Neural crest cell (in vitro differentiated cells): Measurements from ENCODE around the gene CNPY1. TPM values are rescaled to one million over a fixed set of nuclear protein-coding genes. Genes with fewer than 3 reads are reported as not detected.

Source experiments
- DNase-seq: peaks from one replicate; pipeline ENCODE4 v3.0.0; 2021; ENCODE audit warnings: low read depth, mixed read lengths, low spot score
- H3K27ac Mint-ChIP-seq: one replicate; pipeline ENCODE4 v1.8.0; 2021; ENCODE audit warnings: mild to moderate bottlenecking, mixed read lengths; ENCODE audit not compliant: unreplicated experiment
- H3K27me3 Mint-ChIP-seq: 2 replicates; pipeline ENCODE4 v1.8.0; 2021; ENCODE audit warnings: low read depth, mild to moderate bottlenecking, mixed read lengths
- H3K36me3 Mint-ChIP-seq: 2 replicates; pipeline ENCODE4 v1.8.0; 2021; ENCODE audit warnings: low read depth, mild to moderate bottlenecking, mixed read lengths
- H3K4me1 Mint-ChIP-seq: 2 replicates; pipeline ENCODE4 v1.8.0; 2021; ENCODE audit warnings: mixed read lengths
- H3K4me3 Mint-ChIP-seq: one replicate; pipeline ENCODE4 v1.8.0; 2021; ENCODE audit warnings: mild to moderate bottlenecking, mixed read lengths
- H3K9me3 Mint-ChIP-seq: 2 replicates; pipeline ENCODE4 v1.8.0; 2021; ENCODE audit warnings: mixed read lengths
- total RNA-seq: library from RNA; stranded (reverse); gene quantifications from 2 replicates; pipeline ENCODE4 v1.2.1, GENCODE V29; 2021
- TF ChIP-seq, protein P1 (sequence below): fragments of 200-600 bp; sonication (generic); conservative IDR thresholded peaks from 2 replicates; pipeline ENCODE4 v1.5.0; 2021; ENCODE audit warnings: antibody characterized with exemption, mild to moderate bottlenecking

CNPY1 gene
- total RNA-seq, 1 donor from 2014 or later: 2.4 TPM

GRCh38 chr7:155581954-155582353 is 35.6 kb upstream of the CNPY1 start:
- no peaks in the 10 kb centered on the region for H3K9me3 Mint-ChIP-seq
- no peaks in the 10 kb centered on the region for H3K36me3 Mint-ChIP-seq
- TF ChIP-seq, protein P1, sequence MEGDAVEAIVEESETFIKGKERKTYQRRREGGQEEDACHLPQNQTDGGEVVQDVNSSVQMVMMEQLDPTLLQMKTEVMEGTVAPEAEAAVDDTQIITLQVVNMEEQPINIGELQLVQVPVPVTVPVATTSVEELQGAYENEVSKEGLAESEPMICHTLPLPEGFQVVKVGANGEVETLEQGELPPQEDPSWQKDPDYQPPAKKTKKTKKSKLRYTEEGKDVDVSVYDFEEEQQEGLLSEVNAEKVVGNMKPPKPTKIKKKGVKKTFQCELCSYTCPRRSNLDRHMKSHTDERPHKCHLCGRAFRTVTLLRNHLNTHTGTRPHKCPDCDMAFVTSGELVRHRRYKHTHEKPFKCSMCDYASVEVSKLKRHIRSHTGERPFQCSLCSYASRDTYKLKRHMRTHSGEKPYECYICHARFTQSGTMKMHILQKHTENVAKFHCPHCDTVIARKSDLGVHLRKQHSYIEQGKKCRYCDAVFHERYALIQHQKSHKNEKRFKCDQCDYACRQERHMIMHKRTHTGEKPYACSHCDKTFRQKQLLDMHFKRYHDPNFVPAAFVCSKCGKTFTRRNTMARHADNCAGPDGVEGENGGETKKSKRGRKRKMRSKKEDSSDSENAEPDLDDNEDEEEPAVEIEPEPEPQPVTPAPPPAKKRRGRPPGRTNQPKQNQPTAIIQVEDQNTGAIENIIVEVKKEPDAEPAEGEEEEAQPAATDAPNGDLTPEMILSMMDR: no peak
- H3K4me1 Mint-ChIP-seq: no peaks in the 10 kb centered on the region
- no peak overlapping the region for H3K27ac Mint-ChIP-seq
- H3K4me3 Mint-ChIP-seq: no peak overlapping the region
- no peak for DNase-seq
- peaks cover 21% of the 10 kb centered on the region for H3K27me3 Mint-ChIP-seq

GRCh38 chr7:155581107-155581830 is 34.9 kb upstream of the CNPY1 start:
- H3K4me1 Mint-ChIP-seq: no peaks in the 10 kb centered on the region
- H3K27ac Mint-ChIP-seq: no peak overlapping the region
- H3K36me3 Mint-ChIP-seq: no peaks in the 10 kb centered on the region
- H3K4me3 Mint-ChIP-seq: no peak overlapping the region
- TF ChIP-seq, protein P1: no peak
- DNase-seq: no peak
- H3K27me3 Mint-ChIP-seq: peaks cover 21% of the 10 kb centered on the region
- H3K9me3 Mint-ChIP-seq: no peaks in the 10 kb centered on the region

- no peaks in the 10 kb centered on the region for H3K36me3 Mint-ChIP-seq
- no peak overlapping the region for H3K27ac Mint-ChIP-seq
- peaks cover 15% of the 10 kb centered on the region for H3K27me3 Mint-ChIP-seq
- no peaks in the 10 kb centered on the region for H3K4me1 Mint-ChIP-seq
- H3K4me3 Mint-ChIP-seq: no peak overlapping the region
- no peak for DNase-seq
- no peaks in the 10 kb centered on the region for H3K9me3 Mint-ChIP-seq
- TF ChIP-seq, protein P1: no peak
Measured at GRCh38 chr7:155580367-155580766, 34.0 kb upstream of the CNPY1 start.

GRCh38 chr7:155579565-155579964 is 33.2 kb upstream of the CNPY1 start:
- Mint-ChIP-seq H3K4me3 (no peak overlapping the region), H3K4me1 (no peaks in the 10 kb centered on the region), H3K27me3 (peaks cover 10% of the 10 kb centered on the region), H3K9me3 (no peaks in the 10 kb centered on the region), H3K36me3 (no peaks in the 10 kb centered on the region), H3K27ac (no peak overlapping the region)
- TF ChIP-seq, protein P1: no peak
- DNase-seq: no peak

DNA sequence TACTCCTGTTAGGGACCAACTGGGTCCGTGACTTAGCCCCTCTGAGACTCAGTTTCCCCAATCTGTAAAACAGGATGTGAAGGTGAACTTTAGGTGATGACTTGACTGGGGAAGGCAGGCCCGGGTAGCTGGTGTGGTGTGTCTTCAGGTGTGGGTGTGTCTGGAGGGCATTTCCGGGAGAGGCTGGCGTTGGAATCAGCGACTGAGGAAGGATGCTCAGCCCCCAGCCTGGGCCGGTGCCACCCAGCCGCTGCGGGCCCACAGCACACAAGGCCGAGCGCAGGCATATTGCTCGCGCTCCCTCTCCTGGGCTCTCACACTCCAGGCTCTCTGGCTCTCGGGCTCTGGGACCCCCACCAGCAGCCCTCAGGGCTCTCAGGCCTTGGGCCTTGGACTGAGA is 31.7 kb upstream of the CNPY1 start:
- TF ChIP-seq, protein P1: no peak
- no peaks in the 10 kb centered on the region for H3K36me3 Mint-ChIP-seq
- H3K9me3 Mint-ChIP-seq: no peaks in the 10 kb centered on the region
- H3K4me3 Mint-ChIP-seq: no peak overlapping the region
- peaks cover 10% of the 10 kb centered on the region for H3K27me3 Mint-ChIP-seq
- H3K4me1 Mint-ChIP-seq: no peaks in the 10 kb centered on the region
- DNase-seq: no peak
- no peak overlapping the region for H3K27ac Mint-ChIP-seq
